Measurements from ENCODE around the gene FGF19. TPM values are rescaled to one million over a fixed set of nuclear protein-coding genes. Genes with fewer than 3 reads are reported as not detected.

Gene FGF19, protein sequence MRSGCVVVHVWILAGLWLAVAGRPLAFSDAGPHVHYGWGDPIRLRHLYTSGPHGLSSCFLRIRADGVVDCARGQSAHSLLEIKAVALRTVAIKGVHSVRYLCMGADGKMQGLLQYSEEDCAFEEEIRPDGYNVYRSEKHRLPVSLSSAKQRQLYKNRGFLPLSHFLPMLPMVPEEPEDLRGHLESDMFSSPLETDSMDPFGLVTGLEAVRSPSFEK
- not detected in 2 replicates for total RNA-seq (2014; rRNA removed; shearing (Covaris generic))
- polyA plus RNA-seq (2016; fragmentation: Nextera tagmentation; extraction: Ambion mirVana), result not detected in 2 replicates

DNA sequence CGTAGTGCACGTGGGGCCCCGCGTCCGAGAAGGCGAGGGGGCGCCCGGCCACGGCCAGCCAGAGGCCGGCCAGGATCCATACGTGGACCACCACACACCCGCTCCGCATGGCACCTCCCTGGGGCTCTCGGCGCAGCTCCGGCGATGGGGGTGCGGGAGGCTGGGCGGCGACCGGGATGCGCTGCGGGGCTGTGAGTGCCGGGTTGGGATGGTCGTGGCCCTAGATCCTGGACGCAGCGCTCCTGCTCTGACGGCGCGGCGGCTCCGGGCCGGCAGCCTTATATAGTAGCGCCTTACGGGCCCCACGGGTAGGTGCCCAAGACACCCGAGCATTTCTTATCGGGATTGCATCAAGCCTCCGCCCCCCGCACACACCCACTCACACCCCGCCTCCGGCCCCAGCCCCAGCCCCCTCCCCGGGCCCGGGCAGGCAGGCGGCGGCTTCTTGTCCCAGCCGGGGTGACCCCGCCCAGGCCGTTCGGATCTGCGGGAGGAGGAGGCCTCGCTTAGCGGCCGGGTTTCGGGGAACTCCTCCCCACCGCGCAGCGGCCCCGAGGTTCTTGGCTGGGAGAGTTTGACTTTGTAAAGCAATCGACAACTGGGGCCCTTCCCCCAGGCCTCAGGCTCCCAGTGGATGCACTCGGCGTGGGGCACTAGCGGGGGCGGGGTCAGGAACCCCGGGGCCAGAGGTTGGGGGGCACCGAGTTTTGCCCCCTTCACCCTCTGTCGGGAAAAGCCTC is at the start of gene FGF19:
TSS of gene FGF19 (minus strand) at position 255 of the 740 bp plus-strand sequence. CDS start at position 109, 146 bp downstream.
- Histone ChIP-seq H3K4me2 (ENCODE audit: unreplicated experiment) (peak within 1 kb of the TSS; percentile 32), H3K9me2 (ENCODE audit: insufficient read depth) (no peaks in the 10 kb centered on the region), H3K9ac (no peak within 1 kb of the TSS), H3K27me3 (replicated peaks; ENCODE audit: insufficient read depth) (peaks cover 83% of the 10 kb centered on the region), H3K9me3 (ENCODE audit: low read depth) (no peaks in the 10 kb centered on the region), H3K4me3 (peak within 1 kb of the TSS; percentile 27; the same call in 1 of the 2 replicates), H4K20me1 (ENCODE audit: insufficient read depth) (no peaks in the 10 kb centered on the region), H3K36me3 (ENCODE audit: low read depth) (no peaks in the 10 kb centered on the region), H3K4me1 (ENCODE audit: insufficient read depth) (no peaks in the 10 kb centered on the region), H3K27ac (no peak within 1 kb of the TSS), H3F3A (ENCODE audit: insufficient read depth) (no peaks in the 10 kb centered on the region), H2AFZ (no peak within 1 kb of the TSS), H3K79me2 (ENCODE audit: insufficient read depth) (no peaks in the 10 kb centered on the region)
- in situ Hi-C loops (cut with MboI), result no loop called here
- DNase-seq, result peak; percentile 28
- 3% methylated on average over 35 to 56 of the region's 67 CpGs for WGBS, 2 experiments (ENCODE audit: low coverage in 1 of 2, low lambda C conversion rate in 2 of 2, missing lambda C conversion rate in 2 of 2)
- 0 out of 2 replicates have a peak, but pooled peaks have one; percentile 48 for TF ChIP-seq EZH2phosphoT487 (IDR thresholded peaks at IDR 0.05; ENCODE audit: insufficient read depth, low read depth)
- TF ChIP-seq EZH2 (IDR thresholded peaks at IDR 0.05; ENCODE audit: insufficient read depth, poor library complexity, severe bottlenecking), result peak; percentile 96

DNA sequence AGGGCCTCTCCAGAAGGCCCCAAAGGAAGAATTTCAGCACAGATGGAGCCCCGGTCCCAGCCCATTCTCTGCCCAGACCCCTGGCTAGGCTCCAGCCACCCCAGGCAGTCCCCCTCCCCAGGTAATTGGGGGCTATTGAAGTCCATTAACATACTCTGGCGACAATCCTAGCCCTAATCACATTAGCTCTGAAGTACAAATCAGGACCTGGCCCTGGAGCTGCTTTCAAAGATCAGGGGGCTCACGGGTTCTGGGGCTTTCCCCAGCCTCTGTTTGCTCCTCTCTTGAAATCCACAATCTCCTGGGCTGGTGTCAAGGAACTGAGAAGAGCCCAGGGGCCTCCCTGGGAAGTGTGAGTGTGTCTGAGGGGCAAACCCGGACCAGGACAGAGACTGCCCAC is 49.1 kb upstream of the FGF19 start:
- H3K9ac ChIP-seq, result no peak overlapping the region
- no peak overlapping the region for H3K4me2 ChIP-seq (ENCODE audit: unreplicated experiment)
- TF ChIP-seq EZH2phosphoT487 (IDR thresholded peaks at IDR 0.05; ENCODE audit: insufficient read depth, low read depth), result no peak
- TF ChIP-seq EZH2 (IDR thresholded peaks at IDR 0.05; ENCODE audit: insufficient read depth, poor library complexity, severe bottlenecking), result no peak
- no peaks in the 10 kb centered on the region for H3F3A ChIP-seq (ENCODE audit: insufficient read depth)
- in situ Hi-C loops (cut with MboI), result no loop called here
- no peak for DNase-seq
- no peak overlapping the region for H3K27ac ChIP-seq
- 4 to 5% methylated on average over 4 of the region's 4 CpGs for WGBS, 2 experiments (ENCODE audit: low coverage in 1 of 2, low lambda C conversion rate in 2 of 2, missing lambda C conversion rate in 2 of 2)
- H3K9me3 ChIP-seq (ENCODE audit: low read depth), result no peaks in the 10 kb centered on the region
- H3K4me1 ChIP-seq (ENCODE audit: insufficient read depth), result no peaks in the 10 kb centered on the region
- H3K4me3 ChIP-seq, result no peak overlapping the region
- H4K20me1 ChIP-seq (ENCODE audit: insufficient read depth), result no peaks in the 10 kb centered on the region
- no peak overlapping the region for H2AFZ ChIP-seq
- H3K9me2 ChIP-seq (ENCODE audit: insufficient read depth), result no peaks in the 10 kb centered on the region
- H3K36me3 ChIP-seq (ENCODE audit: low read depth), result no peaks in the 10 kb centered on the region
- H3K27me3 ChIP-seq (replicated peaks; ENCODE audit: insufficient read depth), result peaks cover 16% of the 10 kb centered on the region; the same call in 1 of the 2 replicates
- H3K79me2 ChIP-seq (ENCODE audit: insufficient read depth), result no peaks in the 10 kb centered on the region

DNA sequence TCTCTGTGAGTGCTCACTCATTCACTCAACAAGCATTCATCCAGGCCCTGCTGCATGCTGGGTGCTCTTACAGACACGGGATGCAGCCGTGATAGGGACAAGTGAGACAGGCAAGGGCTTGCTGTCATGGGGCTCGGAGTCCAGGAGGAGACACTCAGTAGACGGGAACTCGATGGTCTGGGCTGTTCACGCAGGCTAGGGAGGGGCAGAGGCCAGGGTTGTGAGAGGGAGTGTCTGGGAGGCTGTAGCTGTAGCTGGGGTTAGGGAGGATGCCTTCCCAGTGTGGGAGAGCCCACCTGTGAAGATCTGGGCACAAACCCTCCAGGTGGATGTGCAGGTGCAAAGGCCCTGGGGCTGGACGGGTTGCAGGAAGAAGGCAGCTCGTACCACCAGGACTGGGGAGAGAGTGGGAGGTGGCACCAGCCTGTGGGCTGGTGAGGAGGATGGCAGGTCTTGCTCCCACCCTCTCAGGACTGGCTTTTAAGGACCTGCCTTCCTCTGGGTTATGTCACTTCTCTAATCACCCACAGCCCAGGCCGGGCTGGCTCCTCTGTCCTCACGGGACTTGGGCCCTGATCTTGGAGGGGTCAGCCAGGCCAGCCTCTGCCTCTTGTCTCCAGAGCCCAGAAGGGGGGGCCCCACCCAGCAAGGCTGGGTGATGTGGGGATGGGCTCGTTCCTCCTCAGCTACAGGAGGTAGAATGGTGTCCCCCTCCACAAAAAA is 47.2 kb upstream of the FGF19 start:
- no peak overlapping the region for H3K4me3 ChIP-seq
- no peaks in the 10 kb centered on the region for H3K9me2 ChIP-seq (ENCODE audit: insufficient read depth)
- H3K27me3 ChIP-seq (replicated peaks; ENCODE audit: insufficient read depth), result peaks cover 15% of the 10 kb centered on the region; the same call in 1 of the 2 replicates
- no peaks in the 10 kb centered on the region for H3K79me2 ChIP-seq (ENCODE audit: insufficient read depth)
- no peaks in the 10 kb centered on the region for H3K36me3 ChIP-seq (ENCODE audit: low read depth)
- H3K9ac ChIP-seq, result no peak overlapping the region
- H2AFZ ChIP-seq, result no peak overlapping the region
- in situ Hi-C loops (cut with MboI), result no loop called here
- TF ChIP-seq EZH2phosphoT487 (IDR thresholded peaks at IDR 0.05; ENCODE audit: insufficient read depth, low read depth), result no peak
- TF ChIP-seq EZH2 (IDR thresholded peaks at IDR 0.05; ENCODE audit: insufficient read depth, poor library complexity, severe bottlenecking), result no peak
- H3K9me3 ChIP-seq (ENCODE audit: low read depth), result no peaks in the 10 kb centered on the region
- no peaks in the 10 kb centered on the region for H4K20me1 ChIP-seq (ENCODE audit: insufficient read depth)
- 32 to 38% methylated on average over 11 of the region's 11 CpGs for WGBS, 2 experiments (ENCODE audit: low coverage in 1 of 2, low lambda C conversion rate in 2 of 2, missing lambda C conversion rate in 2 of 2)
- H3K27ac ChIP-seq, result no peak overlapping the region
- H3K4me2 ChIP-seq (ENCODE audit: unreplicated experiment), result no peak overlapping the region
- H3F3A ChIP-seq (ENCODE audit: insufficient read depth), result no peaks in the 10 kb centered on the region
- no peaks in the 10 kb centered on the region for H3K4me1 ChIP-seq (ENCODE audit: insufficient read depth)
- DNase-seq, result no peak

DNA sequence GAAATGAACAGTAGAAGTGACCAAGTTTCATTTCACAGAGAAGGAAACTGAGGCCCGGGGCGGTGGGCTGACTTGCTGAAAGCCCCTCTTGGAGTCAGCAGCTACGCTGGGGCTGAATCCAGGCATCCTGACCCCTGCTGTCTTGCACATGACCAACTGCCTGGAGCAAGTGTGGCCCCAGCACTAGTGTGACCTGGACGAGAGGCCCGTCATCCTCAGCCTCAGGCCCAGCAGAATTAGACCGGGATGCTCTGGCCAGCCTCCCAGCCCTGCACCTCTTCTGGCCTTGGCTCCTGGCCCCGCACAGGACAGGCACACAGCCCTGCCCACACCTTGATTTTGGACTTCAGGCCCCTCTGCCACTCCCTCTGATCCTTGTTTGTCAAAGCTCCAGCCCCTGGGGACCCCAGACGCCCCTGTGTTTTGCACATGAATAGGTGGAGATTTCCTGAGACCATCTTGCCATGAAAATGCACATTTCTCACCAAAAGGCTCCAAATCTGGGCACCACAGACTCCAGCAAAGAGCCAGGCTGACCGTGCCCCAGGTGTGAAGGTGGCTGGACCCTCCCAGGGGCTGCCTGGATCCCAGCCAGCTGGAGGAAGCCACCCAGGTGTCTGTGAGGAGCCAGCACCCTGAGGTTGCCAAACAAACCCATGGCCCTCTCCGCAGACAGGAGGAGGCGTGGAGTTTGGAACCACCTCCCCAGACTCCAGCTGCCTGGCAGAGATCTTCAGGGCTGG is 46.5 kb upstream of the FGF19 start:
- no peaks in the 10 kb centered on the region for H3K79me2 ChIP-seq (ENCODE audit: insufficient read depth)
- DNase-seq, result no peak
- H3F3A ChIP-seq (ENCODE audit: insufficient read depth), result no peaks in the 10 kb centered on the region
- H2AFZ ChIP-seq, result no peak overlapping the region
- H3K36me3 ChIP-seq (ENCODE audit: low read depth), result no peaks in the 10 kb centered on the region
- H3K4me2 ChIP-seq (ENCODE audit: unreplicated experiment), result no peak overlapping the region
- in situ Hi-C loops (cut with MboI), result no loop called here
- H3K9me3 ChIP-seq (ENCODE audit: low read depth), result no peaks in the 10 kb centered on the region
- H3K27ac ChIP-seq, result no peak overlapping the region
- H4K20me1 ChIP-seq (ENCODE audit: insufficient read depth), result no peaks in the 10 kb centered on the region
- TF ChIP-seq EZH2 (IDR thresholded peaks at IDR 0.05; ENCODE audit: insufficient read depth, poor library complexity, severe bottlenecking) (no peak), EZH2phosphoT487 (IDR thresholded peaks at IDR 0.05; ENCODE audit: insufficient read depth, low read depth) (no peak)
- no peaks in the 10 kb centered on the region for H3K4me1 ChIP-seq (ENCODE audit: insufficient read depth)
- no peak overlapping the region for H3K4me3 ChIP-seq
- H3K9me2 ChIP-seq (ENCODE audit: insufficient read depth), result no peaks in the 10 kb centered on the region
- peaks cover 13% of the 10 kb centered on the region; the same call in 1 of the 2 replicates for H3K27me3 ChIP-seq (replicated peaks; ENCODE audit: insufficient read depth)
- 30 to 33% methylated on average over 10 to 11 of the region's 11 CpGs for WGBS, 2 experiments (ENCODE audit: low coverage in 1 of 2, low lambda C conversion rate in 2 of 2, missing lambda C conversion rate in 2 of 2)
- H3K9ac ChIP-seq, result no peak overlapping the region

Measured in GM23248 (cell line).